ENCODE measurements around the gene SBF2.

SBF2 gene

DNA sequence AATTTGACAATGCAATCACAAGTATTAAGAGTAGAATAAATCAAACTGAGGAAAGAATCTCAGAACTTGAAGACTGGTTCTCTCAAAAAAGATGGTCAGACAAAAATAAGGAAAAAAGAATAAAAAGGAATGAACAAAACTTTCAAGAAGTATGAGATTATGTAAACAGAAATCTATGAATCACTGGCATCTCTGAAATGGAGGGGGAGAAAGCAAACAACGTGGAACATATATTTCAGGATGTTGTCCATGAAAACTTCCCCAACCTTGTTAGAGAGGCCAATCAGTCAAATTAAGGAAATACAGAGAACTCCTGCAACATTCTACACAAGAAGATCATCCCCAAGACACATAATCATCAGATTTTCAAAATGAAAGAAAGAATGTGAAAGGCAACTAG lies 235.7 kb downstream of the SBF2 start:
- TF ChIP-seq, protein P1, sequence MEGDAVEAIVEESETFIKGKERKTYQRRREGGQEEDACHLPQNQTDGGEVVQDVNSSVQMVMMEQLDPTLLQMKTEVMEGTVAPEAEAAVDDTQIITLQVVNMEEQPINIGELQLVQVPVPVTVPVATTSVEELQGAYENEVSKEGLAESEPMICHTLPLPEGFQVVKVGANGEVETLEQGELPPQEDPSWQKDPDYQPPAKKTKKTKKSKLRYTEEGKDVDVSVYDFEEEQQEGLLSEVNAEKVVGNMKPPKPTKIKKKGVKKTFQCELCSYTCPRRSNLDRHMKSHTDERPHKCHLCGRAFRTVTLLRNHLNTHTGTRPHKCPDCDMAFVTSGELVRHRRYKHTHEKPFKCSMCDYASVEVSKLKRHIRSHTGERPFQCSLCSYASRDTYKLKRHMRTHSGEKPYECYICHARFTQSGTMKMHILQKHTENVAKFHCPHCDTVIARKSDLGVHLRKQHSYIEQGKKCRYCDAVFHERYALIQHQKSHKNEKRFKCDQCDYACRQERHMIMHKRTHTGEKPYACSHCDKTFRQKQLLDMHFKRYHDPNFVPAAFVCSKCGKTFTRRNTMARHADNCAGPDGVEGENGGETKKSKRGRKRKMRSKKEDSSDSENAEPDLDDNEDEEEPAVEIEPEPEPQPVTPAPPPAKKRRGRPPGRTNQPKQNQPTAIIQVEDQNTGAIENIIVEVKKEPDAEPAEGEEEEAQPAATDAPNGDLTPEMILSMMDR (IDR thresholded peaks at IDR 0.05; ENCODE audit: low read depth, low read length, missing control alignments): no peak
- DNase-seq (ENCODE audit: low read depth): no peak

DNA sequence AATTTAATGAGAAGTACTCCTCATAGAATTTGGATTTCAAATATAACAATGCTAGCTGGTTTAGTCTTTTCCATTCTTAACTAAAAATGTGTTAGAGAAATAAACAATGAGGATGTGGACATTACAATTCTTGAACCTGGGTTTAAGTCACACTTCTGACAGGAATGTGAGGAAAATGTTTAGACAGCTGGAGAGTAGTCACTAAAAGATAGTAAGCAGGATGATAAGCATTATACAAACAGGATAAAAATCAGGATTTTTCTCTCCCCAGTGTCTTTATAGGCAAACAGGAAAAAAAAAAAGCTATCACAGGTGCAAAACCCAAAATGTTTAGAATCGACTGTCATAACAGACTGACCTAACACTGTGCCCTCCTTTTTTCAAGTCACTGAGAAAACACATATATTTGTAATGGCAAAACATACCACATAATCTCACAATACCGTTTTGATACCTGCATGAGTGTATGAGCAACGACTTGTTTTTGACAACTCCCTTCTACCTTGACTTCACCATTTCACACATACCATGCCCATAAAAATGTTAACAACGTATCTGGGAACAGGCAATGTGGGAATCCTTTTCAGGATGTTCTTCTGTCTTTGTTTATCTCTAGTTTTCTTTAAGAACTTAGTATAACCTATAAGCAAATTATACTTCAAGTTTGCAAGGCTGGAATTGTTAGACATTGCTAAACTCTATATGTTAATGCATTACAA lies 242.0 kb downstream of the SBF2 start:
- TF ChIP-seq, protein P1 (IDR thresholded peaks at IDR 0.05; ENCODE audit: low read depth, low read length, missing control alignments): no peak
- H3K4me3 ChIP-seq (ENCODE audit: low read depth, low read length): no peak overlapping the region
- no peak for DNase-seq (ENCODE audit: low read depth)

More for the DNA sequence above, 235.7 kb downstream of the SBF2 start:
- no peak overlapping the region for H3K4me3 ChIP-seq (ENCODE audit: low read depth, low read length)

DNA sequence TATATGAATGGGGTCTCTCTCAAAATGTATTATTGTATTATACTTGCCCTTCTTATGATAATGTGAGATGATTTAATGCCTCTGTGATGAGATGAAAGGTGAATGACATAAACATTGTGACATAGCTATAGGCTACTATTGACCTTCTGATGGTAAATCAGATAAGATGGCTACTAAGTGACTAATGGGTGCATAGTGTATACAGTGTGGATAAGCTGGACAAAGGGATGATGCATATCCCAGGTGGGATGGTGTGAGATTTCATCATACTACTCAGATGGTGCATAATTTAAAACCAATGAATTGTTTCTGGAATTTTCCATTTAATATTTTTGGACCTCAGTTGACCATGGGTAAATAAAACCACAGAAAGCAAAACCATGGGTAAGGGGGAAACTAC lies 243.5 kb downstream of the SBF2 start:
- no peak for DNase-seq (ENCODE audit: low read depth)
- no peak overlapping the region for H3K4me3 ChIP-seq (ENCODE audit: low read depth, low read length)
- TF ChIP-seq, protein P1 (IDR thresholded peaks at IDR 0.05; ENCODE audit: low read depth, low read length, missing control alignments): no peak

DNA sequence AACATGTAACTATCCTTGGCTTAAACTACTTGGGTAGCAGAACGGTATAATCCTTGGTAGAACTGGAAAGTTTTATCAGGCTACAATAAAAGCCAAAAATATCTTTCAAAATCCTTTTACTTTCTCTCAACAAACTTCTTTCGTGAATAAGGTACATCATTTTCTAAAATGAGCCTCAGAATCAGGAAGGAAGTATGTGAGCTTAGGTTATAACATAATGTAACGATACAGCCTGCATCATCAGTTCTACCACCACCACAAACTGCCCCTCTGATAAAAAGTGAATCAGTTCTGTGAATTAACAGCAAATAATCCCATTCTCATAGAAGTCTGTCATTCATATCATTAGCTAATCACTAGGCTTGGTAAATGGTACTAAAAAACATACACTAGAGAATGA lies 244.3 kb downstream of the SBF2 start:
- TF ChIP-seq, protein P1 (IDR thresholded peaks at IDR 0.05; ENCODE audit: low read depth, low read length, missing control alignments): no peak
- no peak for DNase-seq (ENCODE audit: low read depth)
- no peak overlapping the region for H3K4me3 ChIP-seq (ENCODE audit: low read depth, low read length)

DNA sequence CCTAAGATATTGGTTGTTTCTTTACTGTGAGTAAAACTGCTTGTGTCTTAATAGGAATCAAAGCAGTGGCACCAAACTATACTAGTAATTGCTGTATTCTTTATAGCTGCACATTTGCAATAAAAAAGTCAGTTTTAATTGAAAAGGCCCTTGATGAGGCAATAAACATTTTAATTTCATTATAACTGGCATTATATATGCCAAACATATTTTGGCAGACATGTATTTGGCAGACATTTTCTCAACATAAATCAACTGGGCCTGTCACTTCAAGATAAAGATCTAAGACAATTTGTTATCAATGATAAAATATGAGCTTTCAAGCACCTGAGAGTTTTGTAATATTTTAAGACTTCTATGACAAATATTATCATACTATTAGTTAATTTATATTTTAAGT lies 245.7 kb downstream of the SBF2 start:
- TF ChIP-seq, protein P1 (IDR thresholded peaks at IDR 0.05; ENCODE audit: low read depth, low read length, missing control alignments): no peak
- no peak for DNase-seq (ENCODE audit: low read depth)
- H3K4me3 ChIP-seq (ENCODE audit: low read depth, low read length): no peak overlapping the region

DNA sequence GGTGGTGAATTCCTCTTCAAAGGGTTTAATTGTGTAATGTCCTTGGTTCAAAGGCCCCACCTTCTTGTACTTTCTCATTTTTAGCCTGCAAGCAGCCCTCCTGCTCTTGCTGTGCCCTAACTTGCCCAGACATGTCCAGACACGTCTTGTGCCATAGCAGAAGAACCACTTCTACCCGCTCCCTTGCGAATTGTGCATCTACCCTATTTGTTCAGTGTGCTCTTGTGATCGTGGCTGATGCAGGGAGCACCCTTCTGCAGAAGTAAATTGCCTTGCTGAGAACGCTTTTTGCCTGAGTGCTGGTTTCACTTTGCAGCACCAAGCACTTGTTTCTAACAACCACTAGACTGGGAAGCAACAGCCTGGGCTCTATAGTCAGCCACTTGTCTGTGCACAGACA lies 249.4 kb downstream of the SBF2 start:
- TF ChIP-seq, protein P1 (IDR thresholded peaks at IDR 0.05; ENCODE audit: low read depth, low read length, missing control alignments): no peak
- DNase-seq (ENCODE audit: low read depth): no peak
- no peak overlapping the region for H3K4me3 ChIP-seq (ENCODE audit: low read depth, low read length)

DNA sequence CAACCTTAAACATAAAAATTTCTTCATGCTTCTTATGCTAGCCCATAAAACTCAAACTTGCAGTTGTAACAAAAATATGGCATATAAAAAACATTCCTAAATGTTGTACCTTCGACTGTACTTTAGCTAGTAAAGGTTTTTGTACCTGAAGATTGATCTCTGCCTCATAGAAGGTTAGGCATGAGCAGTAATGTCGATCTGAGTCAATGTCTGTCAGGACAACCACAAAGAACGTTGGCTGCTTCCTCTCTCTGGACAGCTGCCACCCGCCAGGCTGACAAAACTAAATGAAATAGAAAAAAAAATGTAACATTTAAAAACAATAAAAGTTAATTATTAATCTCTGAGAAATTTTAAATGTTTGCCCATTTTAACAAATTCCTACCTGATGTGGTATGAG lies 251.3 kb downstream of the SBF2 start:
- DNase-seq (ENCODE audit: low read depth): no peak
- H3K4me3 ChIP-seq (ENCODE audit: low read depth, low read length): no peak overlapping the region
- TF ChIP-seq, protein P1 (IDR thresholded peaks at IDR 0.05; ENCODE audit: low read depth, low read length, missing control alignments): no peak
